Measurements from ENCODE around the gene TAP1.

- TF ChIP-seq CTCF (IDR thresholded peaks at IDR 0.05) (no peak), POLR2AphosphoS5 (IDR thresholded peaks at IDR 0.05) (no peak)
Measured at GRCh38 chr6:32844839-32845383, 8.6 kb downstream of the TAP1 start.
